Fibroblast of skin of left quadriceps (primary cell): ENCODE results near the gene FLT3LG.
A peak's percentile ranks its signal among the peaks of the same experiment; 100 is the strongest.

ENCODE experiments used
- DNase-seq, 2 experiments: peaks; one replicate each; pipeline ENCODE4 v3.0.0-alpha.2; 2013; ENCODE audit warnings: low read depth in 2 of 2

Gene FLT3LG

GRCh38 chr19:49473868-49474541, at the start of gene FLT3LG:
TSS of gene FLT3LG (plus strand) at chr19:49474215. CDS start at chr19:49474640, 425 bp downstream.
- DNase-seq: peak in 1 of 2 experiments; percentile 44

- no peak for DNase-seq
These were observed 48.8 kb upstream of the FLT3LG start, which contains the start of gene GFY for GRCh38 chr19:49425178-49425577. TSS of gene GFY (plus strand) at chr19:49425388. CDS start at chr19:49426431, 1,043 bp downstream.

- no peak for DNase-seq
These were observed 48.0 kb upstream of the FLT3LG start for GRCh38 chr19:49425922-49426592.

GRCh38 chr19:49427339-49427738, 46.7 kb upstream of the FLT3LG start:
- DNase-seq: no peak

- no peak for DNase-seq
These were observed 46.0 kb upstream of the FLT3LG start for GRCh38 chr19:49427855-49428546.

GRCh38 chr19:49428547-49429451, 45.2 kb upstream of the FLT3LG start:
- DNase-seq: no peak

- no peak for DNase-seq
These were observed 43.8 kb upstream of the FLT3LG start for GRCh38 chr19:49430172-49430677.

GRCh38 chr19:49430678-49431329, 43.2 kb upstream of the FLT3LG start:
- no peak for DNase-seq

GRCh38 chr19:49431330-49431749, 42.7 kb upstream of the FLT3LG start:
- no peak for DNase-seq

GRCh38 chr19:49432141-49433073, 41.6 kb upstream of the FLT3LG start:
- no peak for DNase-seq

GRCh38 chr19:49433240-49433901, 40.6 kb upstream of the FLT3LG start:
- no peak for DNase-seq

GRCh38 chr19:49434907-49435583, 39.0 kb upstream of the FLT3LG start:
- no peak for DNase-seq

GRCh38 chr19:49435670-49436069, 38.3 kb upstream of the FLT3LG start:
- no peak for DNase-seq

GRCh38 chr19:49436381-49437017, 37.5 kb upstream of the FLT3LG start:
- DNase-seq: no peak

- DNase-seq: no peak
These were observed 36.8 kb upstream of the FLT3LG start for GRCh38 chr19:49437231-49437630.

- no peak for DNase-seq
These were observed 35.8 kb upstream of the FLT3LG start for GRCh38 chr19:49438261-49438660.

GRCh38 chr19:49439836-49440235, 34.2 kb upstream of the FLT3LG start:
- no peak for DNase-seq
